ENCODE data around the gene GNL3. TPM values are rescaled to one million over a fixed set of nuclear protein-coding genes. Genes with fewer than 3 reads are reported as not detected.
A peak's percentile ranks its signal among the peaks of the same experiment; 100 is the strongest.

The GNL3 gene
- total RNA-seq, 1 donor from 2014 or later, result 85.9 TPM

DNA sequence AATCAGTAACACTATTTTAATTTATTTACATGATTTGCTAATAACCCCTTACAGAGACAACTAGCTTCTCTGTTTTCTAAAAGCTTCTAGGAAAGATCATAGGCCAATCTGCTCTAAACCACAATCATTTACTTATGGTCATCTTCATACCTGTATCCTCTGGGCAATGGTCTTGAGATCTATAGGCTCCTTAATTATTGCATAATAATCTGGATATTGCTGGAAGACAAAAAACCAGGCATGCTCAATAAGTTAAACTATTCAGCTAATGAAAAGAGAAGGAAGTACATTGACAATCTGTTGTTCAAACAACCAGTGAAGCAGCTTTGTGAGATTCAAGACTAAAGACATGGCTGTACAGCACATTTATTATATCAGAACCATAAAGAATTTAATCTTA lies 34.2 kb upstream of the GNL3 start:
- no peak overlapping the region for H3K4me3 Mint-ChIP-seq (ENCODE audit: low read depth)
- H3K9me3 Mint-ChIP-seq (ENCODE audit: low read depth), result no peaks in the 10 kb centered on the region
- no peaks in the 10 kb centered on the region for H3K27me3 Mint-ChIP-seq
- peaks cover 33% of the 10 kb centered on the region for H3K36me3 Mint-ChIP-seq (ENCODE audit: insufficient read depth)
- no peak overlapping the region for H3K27ac Mint-ChIP-seq
- TF ChIP-seq, protein P1, sequence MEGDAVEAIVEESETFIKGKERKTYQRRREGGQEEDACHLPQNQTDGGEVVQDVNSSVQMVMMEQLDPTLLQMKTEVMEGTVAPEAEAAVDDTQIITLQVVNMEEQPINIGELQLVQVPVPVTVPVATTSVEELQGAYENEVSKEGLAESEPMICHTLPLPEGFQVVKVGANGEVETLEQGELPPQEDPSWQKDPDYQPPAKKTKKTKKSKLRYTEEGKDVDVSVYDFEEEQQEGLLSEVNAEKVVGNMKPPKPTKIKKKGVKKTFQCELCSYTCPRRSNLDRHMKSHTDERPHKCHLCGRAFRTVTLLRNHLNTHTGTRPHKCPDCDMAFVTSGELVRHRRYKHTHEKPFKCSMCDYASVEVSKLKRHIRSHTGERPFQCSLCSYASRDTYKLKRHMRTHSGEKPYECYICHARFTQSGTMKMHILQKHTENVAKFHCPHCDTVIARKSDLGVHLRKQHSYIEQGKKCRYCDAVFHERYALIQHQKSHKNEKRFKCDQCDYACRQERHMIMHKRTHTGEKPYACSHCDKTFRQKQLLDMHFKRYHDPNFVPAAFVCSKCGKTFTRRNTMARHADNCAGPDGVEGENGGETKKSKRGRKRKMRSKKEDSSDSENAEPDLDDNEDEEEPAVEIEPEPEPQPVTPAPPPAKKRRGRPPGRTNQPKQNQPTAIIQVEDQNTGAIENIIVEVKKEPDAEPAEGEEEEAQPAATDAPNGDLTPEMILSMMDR (IDR thresholded peaks at IDR 0.05; ENCODE audit: unreplicated experiment), result no peak
- no peaks in the 10 kb centered on the region for H3K4me1 Mint-ChIP-seq (ENCODE audit: low read depth)
- DNase-seq (ENCODE audit: low spot score, unreplicated experiment), result no peak

DNA sequence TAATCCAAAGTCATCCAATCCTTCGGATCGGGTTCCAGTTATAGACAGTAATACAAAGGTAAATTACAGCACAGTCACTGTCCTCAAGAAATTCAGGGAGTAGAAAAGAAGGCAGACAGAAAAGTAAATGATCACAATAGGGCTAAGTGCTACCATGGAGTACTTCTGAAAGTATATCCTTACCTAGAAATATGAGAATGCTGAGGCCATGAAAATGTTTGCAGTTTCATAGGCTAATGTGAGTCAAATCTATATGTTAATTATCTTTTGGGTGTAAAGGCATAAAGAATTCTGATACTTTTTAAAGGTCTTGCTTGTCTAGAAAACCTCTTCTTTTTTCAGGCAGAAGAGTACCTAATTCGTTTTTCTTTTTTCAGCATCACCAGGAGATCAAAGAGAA lies 29.9 kb upstream of the GNL3 start:
- Mint-ChIP-seq H3K27me3 (no peaks in the 10 kb centered on the region), H3K36me3 (ENCODE audit: insufficient read depth) (peaks cover 13% of the 10 kb centered on the region), H3K4me1 (ENCODE audit: low read depth) (no peaks in the 10 kb centered on the region), H3K4me3 (ENCODE audit: low read depth) (no peak overlapping the region), H3K27ac (no peak overlapping the region), H3K9me3 (ENCODE audit: low read depth) (no peaks in the 10 kb centered on the region)
- no peak for DNase-seq (ENCODE audit: low spot score, unreplicated experiment)
- TF ChIP-seq, protein P1 (IDR thresholded peaks at IDR 0.05; ENCODE audit: unreplicated experiment), result no peak

DNA sequence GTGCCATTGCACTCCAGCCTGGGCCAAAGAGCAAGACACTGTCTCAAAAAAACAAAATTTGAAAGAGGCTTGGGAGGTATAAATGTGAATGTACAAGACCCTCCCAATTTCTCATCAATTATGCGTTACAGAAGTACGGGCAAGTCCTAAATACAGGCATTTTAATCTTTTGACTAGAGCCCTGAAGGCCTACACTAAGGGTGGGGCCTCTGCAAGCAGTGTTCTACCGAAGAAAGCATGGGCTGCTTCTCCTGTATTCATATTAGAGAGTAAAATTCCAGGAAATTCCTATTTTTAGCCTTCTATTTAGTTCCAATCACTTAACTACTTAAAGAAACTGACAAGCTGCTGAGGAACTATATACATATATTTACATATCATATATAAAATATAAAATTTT lies 25.8 kb upstream of the GNL3 start:
- H3K9me3 Mint-ChIP-seq (ENCODE audit: low read depth), result no peaks in the 10 kb centered on the region
- TF ChIP-seq, protein P1 (IDR thresholded peaks at IDR 0.05; ENCODE audit: unreplicated experiment), result no peak
- H3K36me3 Mint-ChIP-seq (ENCODE audit: insufficient read depth), result peaks cover 23% of the 10 kb centered on the region
- H3K4me1 Mint-ChIP-seq (ENCODE audit: low read depth), result no peaks in the 10 kb centered on the region
- no peak overlapping the region for H3K27ac Mint-ChIP-seq
- no peak overlapping the region for H3K4me3 Mint-ChIP-seq (ENCODE audit: low read depth)
- no peak for DNase-seq (ENCODE audit: low spot score, unreplicated experiment)
- H3K27me3 Mint-ChIP-seq, result no peaks in the 10 kb centered on the region

DNA sequence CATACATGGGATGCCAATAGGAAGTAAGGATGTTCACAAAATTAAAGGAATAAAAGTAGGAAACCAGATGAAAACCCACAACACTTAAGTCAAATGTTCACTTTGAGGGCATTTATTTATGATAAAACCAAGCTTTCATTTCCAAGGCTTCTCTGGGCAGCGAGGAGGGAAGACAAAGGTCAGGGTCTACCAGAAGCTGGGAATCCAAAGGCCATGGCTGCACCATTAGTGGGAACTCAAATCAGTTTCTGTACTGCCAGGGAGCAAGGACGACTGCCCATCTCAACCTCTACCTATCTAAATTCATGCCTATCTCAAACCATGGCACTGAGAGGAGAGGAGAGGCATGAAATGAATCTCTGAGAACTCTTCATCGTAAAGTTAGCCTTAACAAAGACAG lies 22.7 kb upstream of the GNL3 start:
- Mint-ChIP-seq H3K36me3 (ENCODE audit: insufficient read depth) (peaks cover 29% of the 10 kb centered on the region), H3K4me3 (ENCODE audit: low read depth) (no peak overlapping the region), H3K9me3 (ENCODE audit: low read depth) (no peaks in the 10 kb centered on the region), H3K27me3 (no peaks in the 10 kb centered on the region), H3K4me1 (ENCODE audit: low read depth) (no peaks in the 10 kb centered on the region), H3K27ac (peak overlapping the region; percentile 77)
- DNase-seq (ENCODE audit: low spot score, unreplicated experiment), result no peak
- TF ChIP-seq, protein P1 (IDR thresholded peaks at IDR 0.05; ENCODE audit: unreplicated experiment), result no peak

DNA sequence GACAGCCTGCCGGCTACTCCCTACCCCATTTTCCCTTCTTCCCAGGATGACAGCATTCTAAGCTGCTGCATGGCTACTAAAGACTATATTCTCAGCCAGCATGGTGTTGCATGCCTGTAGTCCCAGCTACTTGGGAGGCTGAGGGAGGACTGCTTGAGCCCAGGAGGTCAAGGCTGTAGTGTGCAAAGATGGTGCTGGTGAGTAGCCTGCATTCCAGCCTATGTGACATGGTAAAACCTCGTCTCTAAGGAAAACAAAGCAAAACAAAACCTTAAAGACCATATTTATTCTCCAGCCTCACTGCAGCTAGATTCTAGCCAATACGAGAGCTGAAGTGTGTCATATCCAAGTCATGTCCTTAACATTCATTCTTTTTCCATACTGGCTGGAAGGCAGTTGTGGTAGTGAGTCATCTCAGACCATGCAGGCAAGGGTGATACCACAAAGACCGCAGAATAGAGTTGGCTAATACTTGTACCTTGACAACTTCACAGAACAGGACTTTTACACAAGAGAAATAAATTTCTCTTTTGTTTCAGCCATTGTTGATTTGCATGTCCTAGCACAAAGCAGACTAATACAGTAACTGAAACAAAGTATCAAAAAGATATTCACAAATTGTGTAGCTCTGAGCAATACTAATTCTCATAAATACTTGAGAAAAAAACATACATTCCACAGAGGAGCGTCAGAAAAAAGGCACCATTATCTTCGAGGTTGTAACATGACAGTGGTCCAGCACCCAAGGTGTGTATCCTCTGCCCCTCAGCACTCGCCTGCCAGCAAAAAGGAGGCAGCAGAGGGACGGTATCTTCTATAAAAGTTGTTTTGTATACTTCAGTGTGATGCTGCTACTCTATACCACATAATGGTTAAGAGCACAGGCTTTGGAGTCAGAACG lies 15.0 kb upstream of the GNL3 start:
- Mint-ChIP-seq H3K27ac (peak overlapping the region; percentile 63), H3K36me3 (ENCODE audit: insufficient read depth) (peaks cover 19% of the 10 kb centered on the region), H3K27me3 (no peaks in the 10 kb centered on the region), H3K4me3 (ENCODE audit: low read depth) (no peak overlapping the region), H3K9me3 (ENCODE audit: low read depth) (no peaks in the 10 kb centered on the region), H3K4me1 (ENCODE audit: low read depth) (no peaks in the 10 kb centered on the region)
- TF ChIP-seq, protein P1 (IDR thresholded peaks at IDR 0.05; ENCODE audit: unreplicated experiment), result no peak
- no peak for DNase-seq (ENCODE audit: low spot score, unreplicated experiment)
